HG02623 (cell line): ENCODE measurements around the gene AGXT.

Experiments used
- ATAC-seq: cut with Tn5 transposase; IDR thresholded peaks from one replicate; pipeline ENCODE4 v1.9.1; 2021; ENCODE audit warnings: moderate library complexity; ENCODE audit not compliant: unreplicated experiment

The AGXT gene

GRCh38 chr2:240912878-240913809, 44.5 kb downstream of the AGXT start:
- ATAC-seq: no peak

GRCh38 chr2:240913810-240914644, 45.4 kb downstream of the AGXT start:
- ATAC-seq: no peak

GRCh38 chr2:240914645-240915525, 46.3 kb downstream of the AGXT start:
- no peak for ATAC-seq

- ATAC-seq: no peak
These were observed 47.1 kb downstream of the AGXT start for GRCh38 chr2:240915526-240916341.

GRCh38 chr2:240916571-240917008, 48.0 kb downstream of the AGXT start:
- no peak for ATAC-seq

- ATAC-seq: no peak
These were observed 48.5 kb downstream of the AGXT start for GRCh38 chr2:240917009-240917683.

- no peak for ATAC-seq
These were observed 49.1 kb downstream of the AGXT start for GRCh38 chr2:240917684-240918257.

- no peak for ATAC-seq
These were observed 49.9 kb downstream of the AGXT start for GRCh38 chr2:240918258-240919091.

- ATAC-seq: no peak
These were observed 50.6 kb downstream of the AGXT start for GRCh38 chr2:240919161-240919781.

GRCh38 chr2:240919786-240920782, 51.5 kb downstream of the AGXT start:
- ATAC-seq: no peak

- ATAC-seq: no peak
These were observed 52.2 kb downstream of the AGXT start for GRCh38 chr2:240920783-240921231.

GRCh38 chr2:240921311-240921994, 52.8 kb downstream of the AGXT start:
- ATAC-seq: no peak

- no peak for ATAC-seq
These were observed 53.3 kb downstream of the AGXT start for GRCh38 chr2:240921995-240922244.

- ATAC-seq: no peak
These were observed 53.8 kb downstream of the AGXT start for GRCh38 chr2:240922245-240922981.

- no peak for ATAC-seq
These were observed 54.4 kb downstream of the AGXT start for GRCh38 chr2:240922982-240923537.
